ENCODE measurements around the gene ASXL1.

The ASXL1 gene

GRCh38 chr20:32485770-32486478 is 127.8 kb downstream of the ASXL1 start:
- DNase-seq (ENCODE audit: low read depth): no peak
- no peak overlapping the region for H3K4me3 ChIP-seq (ENCODE audit: low read depth, low read length)
- no peak for TF ChIP-seq CTCF (IDR thresholded peaks at IDR 0.05; ENCODE audit: insufficient read depth, low read depth, low read length, missing control alignments)

- no peak for DNase-seq (ENCODE audit: low read depth)
- H3K4me3 ChIP-seq (ENCODE audit: low read depth, low read length): no peak overlapping the region
- TF ChIP-seq CTCF (IDR thresholded peaks at IDR 0.05; ENCODE audit: insufficient read depth, low read depth, low read length, missing control alignments): no peak
Observed at GRCh38 chr20:32487381-32487780, 129.2 kb downstream of the ASXL1 start.

- TF ChIP-seq CTCF (IDR thresholded peaks at IDR 0.05; ENCODE audit: insufficient read depth, low read depth, low read length, missing control alignments): no peak
- DNase-seq (ENCODE audit: low read depth): no peak
- no peak overlapping the region for H3K4me3 ChIP-seq (ENCODE audit: low read depth, low read length)
Observed at GRCh38 chr20:32488066-32488838, 130.1 kb downstream of the ASXL1 start.
